Activated CD4-positive, alpha-beta T cell treated with anti-CD3 and anti-CD28 coated beads for 36 hours (primary cell): ENCODE data around the gene BEX2. TPM values are rescaled to one million over a fixed set of nuclear protein-coding genes. Genes with fewer than 3 reads are reported as not detected.
A peak's percentile ranks its signal among the peaks of the same experiment; 100 is the strongest.
"Not testable (repeated sequence)": the region's sequence is repeated elsewhere in the genome, so short reads cannot be mapped to it uniquely, and the experiment has no call there.

Experiments
- ATAC-seq: fragments of 200-7000 bp; cut with Tn5 transposase; one replicate; pipeline ENCODE4 v1.10.0; 2021; ENCODE audit warnings: mild to moderate bottlenecking, moderate library complexity
- CTCF ChIA-PET: fragments of 350-600 bp; sonication (Branson Sonifier 250); formaldehyde crosslinking; loops from one replicate; lab custom pipeline; 2021; ENCODE audit warnings: antibody characterized with exemption; lab: Charles Lee
- POLR2A ChIA-PET: fragments of 350-600 bp; sonication (Branson Sonifier 250); formaldehyde crosslinking; loops from one replicate; lab custom pipeline; 2021; ENCODE audit warnings: antibody characterized with exemption, inconsistent platforms; lab: Charles Lee
- DNase-seq: peaks from one replicate; pipeline ENCODE4 v3.0.0-alpha.2; 2020
- H3K27ac Mint-ChIP-seq: one replicate; pipeline ENCODE4 v1.8.0; 2021; ENCODE audit warnings: mixed read lengths
- H3K27me3 Mint-ChIP-seq: one replicate; pipeline ENCODE4 v1.8.0; 2021; ENCODE audit warnings: mixed read lengths
- H3K36me3 Mint-ChIP-seq: one replicate; pipeline ENCODE4 v1.8.0; 2021; ENCODE audit warnings: low read depth, mixed read lengths
- H3K4me1 Mint-ChIP-seq: one replicate; pipeline ENCODE4 v1.8.0; 2021; ENCODE audit warnings: mixed read lengths
- H3K4me3 Mint-ChIP-seq: one replicate; pipeline ENCODE4 v1.8.0; 2021; ENCODE audit warnings: mild to moderate bottlenecking, moderate library complexity, mixed read lengths
- H3K9me3 Mint-ChIP-seq: one replicate; pipeline ENCODE4 v1.8.0; 2021; ENCODE audit warnings: low read depth, mixed read lengths
- intact Hi-C, 2 experiments: fragments of 100-400 bp; cut with DNase I in 1 of 2; cut with micrococcal nuclease in 1 of 2; formaldehyde crosslinking; loops; one replicate each; pipeline versions ENCODE4 v1.14.2 to v1.15.1; 2022 to 2024; cut with DNase I, micrococcal nuclease
- total RNA-seq, 2 experiments: library from RNA; stranded (reverse); gene quantifications; one replicate each; pipeline ENCODE4 v1.2.3, GENCODE V29; 2021

Gene BEX2
- total RNA-seq, 2 experiments from 2014 or later: 7.4 to 11.5 TPM

GRCh38 chrX:103330681-103331288 is 20.0 kb upstream of the BEX2 start:
- CTCF ChIA-PET: no interaction called here
- Mint-ChIP-seq H3K4me1 (no peaks in the 10 kb centered on the region), H3K9me3 (no peaks in the 10 kb centered on the region), H3K27me3 (peaks cover 15% of the 10 kb centered on the region), H3K4me3 (no peak overlapping the region), H3K36me3 (no peaks in the 10 kb centered on the region), H3K27ac (no peak overlapping the region)
- no peak for ATAC-seq
- POLR2A ChIA-PET: no interaction called here
- intact Hi-C loops: no loop called here
- DNase-seq: no peak

- Mint-ChIP-seq H3K36me3 (no peaks in the 10 kb centered on the region), H3K27ac (no peak within 1 kb of the TSS), H3K27me3 (peaks cover 15% of the 10 kb centered on the region), H3K4me1 (no peaks in the 10 kb centered on the region), H3K4me3 (no peak within 1 kb of the TSS), H3K9me3 (no peaks in the 10 kb centered on the region)
- ATAC-seq (no peak), DNase-seq (no peak)
- intact Hi-C loops: no loop called here
- ChIA-PET CTCF (no interaction called here), POLR2A (no interaction called here)
Observed at GRCh38 chrX:103329991-103330390, 19.2 kb upstream of the BEX2 start, which contains the start of gene TCEAL7. TSS of gene TCEAL7 (plus strand) at chrX:103330239. CDS start at chrX:103331404, 1,165 bp downstream.

DNA sequence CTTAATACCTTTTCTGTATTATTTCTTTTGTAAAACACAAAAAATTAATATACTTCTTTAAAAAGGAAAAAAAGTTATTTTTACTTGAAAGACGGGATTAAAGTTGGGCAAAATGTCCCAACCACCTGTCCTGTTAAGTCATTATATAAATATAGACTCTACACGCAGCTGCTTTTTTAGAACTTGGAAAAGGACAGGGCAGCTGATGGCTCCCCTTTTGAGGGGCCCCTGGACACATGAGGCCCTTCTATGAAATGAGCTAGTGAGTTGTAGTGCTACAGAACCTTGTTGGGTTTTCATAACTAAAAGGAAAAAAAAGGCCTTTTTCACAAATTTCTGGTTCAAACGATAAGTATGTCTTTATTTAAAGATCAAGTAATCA is 600 bp upstream of the BEX2 start:
- H3K4me3 Mint-ChIP-seq: no peak overlapping the region
- ATAC-seq (no peak), DNase-seq (no peak)
- CTCF ChIA-PET: interaction anchor here (0.8 kb wide), 1 partner anchor 45 kb away, joined by 3 read pairs; the partner anchor contains the start of gene TCEAL9
- H3K36me3 Mint-ChIP-seq: peaks cover 7% of the 10 kb centered on the region
- H3K9me3 Mint-ChIP-seq: no peaks in the 10 kb centered on the region
- H3K27me3 Mint-ChIP-seq: no peaks in the 10 kb centered on the region
- intact Hi-C loops: loop anchor here (2.0 to 5.0 kb wide), 3 partner anchors 94 to 607 kb away; partner anchors contain the start of gene BEX4 (in 2 of the 2)
- H3K4me1 Mint-ChIP-seq: peaks cover 4% of the 10 kb centered on the region
- POLR2A ChIA-PET: no interaction called here
- H3K27ac Mint-ChIP-seq: no peak overlapping the region

- Mint-ChIP-seq H3K4me3 (peak overlapping the region; percentile 66), H3K27ac (no peak overlapping the region), H3K27me3 (no peaks in the 10 kb centered on the region), H3K9me3 (no peaks in the 10 kb centered on the region), H3K4me1 (peaks cover 4% of the 10 kb centered on the region), H3K36me3 (peaks cover 7% of the 10 kb centered on the region)
- ChIA-PET CTCF (no interaction called here), POLR2A (no interaction called here)
- intact Hi-C loops: loop anchor here (1.0 to 5.0 kb wide), 4 partner anchors 56 to 609 kb away; partner anchors contain the start of gene BEX4 (in 2 of the 2)
- ATAC-seq: no peak
- no peak for DNase-seq
Observed at GRCh38 chrX:103309860-103310554, 783 bp downstream of the BEX2 start.

GRCh38 chrX:103305666-103306065 is 5.1 kb downstream of the BEX2 start:
- H3K27ac Mint-ChIP-seq, CTCF ChIA-PET, POLR2A ChIA-PET, ATAC-seq, H3K27me3 Mint-ChIP-seq, H3K36me3 Mint-ChIP-seq, H3K4me1 Mint-ChIP-seq, H3K4me3 Mint-ChIP-seq, intact Hi-C loops, DNase-seq, H3K9me3 Mint-ChIP-seq: not testable (repeated sequence)

- Mint-ChIP-seq H3K36me3 (peaks cover 6% of the 10 kb centered on the region), H3K27ac (no peak overlapping the region), H3K4me1 (peaks cover 4% of the 10 kb centered on the region), H3K27me3 (no peaks in the 10 kb centered on the region), H3K4me3 (no peak overlapping the region), H3K9me3 (no peaks in the 10 kb centered on the region)
- no peak for DNase-seq
- ATAC-seq: no peak
- intact Hi-C loops: no loop called here
- ChIA-PET CTCF (no interaction called here), POLR2A (no interaction called here)
Observed at GRCh38 chrX:103304705-103305104, 6.1 kb downstream of the BEX2 start.

- H3K4me3 Mint-ChIP-seq: no peak overlapping the region
- H3K27me3 Mint-ChIP-seq: peaks cover 3% of the 10 kb centered on the region
Observed at GRCh38 chrX:103293118-103293517, 17.7 kb downstream of the BEX2 start.

GRCh38 chrX:103279624-103280023 is 31.2 kb downstream of the BEX2 start:
- Mint-ChIP-seq H3K4me3 (no peak overlapping the region), H3K36me3 (no peaks in the 10 kb centered on the region), H3K27ac (no peak overlapping the region), H3K4me1 (peaks cover 6% of the 10 kb centered on the region), H3K9me3 (no peaks in the 10 kb centered on the region), H3K27me3 (peaks cover 25% of the 10 kb centered on the region)
- ChIA-PET POLR2A (no interaction called here), CTCF (no interaction called here)
- ATAC-seq (no peak), DNase-seq (no peak)
- intact Hi-C loops: no loop called here

More at GRCh38 chrX:103293118-103293517, 17.7 kb downstream of the BEX2 start:
- DNase-seq: no peak
- Mint-ChIP-seq H3K27ac (no peak overlapping the region), H3K9me3 (no peaks in the 10 kb centered on the region), H3K36me3 (no peaks in the 10 kb centered on the region), H3K4me1 (no peaks in the 10 kb centered on the region)
- ChIA-PET CTCF (no interaction called here), POLR2A (no interaction called here)
- ATAC-seq: no peak
- intact Hi-C loops: no loop called here

DNA sequence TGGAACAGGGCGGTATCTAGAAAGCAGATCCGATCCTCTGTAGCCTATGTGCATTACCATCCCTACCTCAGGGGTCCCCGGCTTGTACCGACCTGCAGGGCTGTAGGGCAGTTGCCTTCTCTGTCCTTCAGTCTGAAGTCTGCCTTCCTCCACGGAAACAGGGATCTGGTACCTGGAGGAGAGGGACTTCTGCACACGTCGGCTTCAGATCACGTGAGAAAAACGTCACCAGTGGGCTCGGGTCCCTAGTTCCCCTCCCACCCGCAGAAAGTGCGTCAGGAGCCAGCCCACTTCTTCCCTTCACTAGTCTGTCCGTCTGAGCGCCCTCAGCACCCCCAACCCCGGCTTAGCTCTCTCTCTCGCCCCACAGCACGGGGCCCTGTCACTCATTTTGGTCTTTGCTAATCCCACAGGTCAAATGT is 34.2 kb downstream of the BEX2 start, which contains the start of gene TCEAL5:
Gene TCEAL5, minus strand, starts transcription at position 170 of the 422 bp plus-strand sequence. CDS start 2,187 bp downstream, outside the sequence.
- Mint-ChIP-seq H3K4me3 (peak within 1 kb of the TSS; percentile 18), H3K27ac (no peak within 1 kb of the TSS), H3K36me3 (no peaks in the 10 kb centered on the region), H3K9me3 (no peaks in the 10 kb centered on the region), H3K4me1 (peaks cover 6% of the 10 kb centered on the region), H3K27me3 (peaks cover 30% of the 10 kb centered on the region)
- intact Hi-C loops: no loop called here
- ATAC-seq (no peak), DNase-seq (no peak)
- ChIA-PET POLR2A (no interaction called here), CTCF (no interaction called here)

GRCh38 chrX:103275947-103276567 is 34.7 kb downstream of the BEX2 start:
- ChIA-PET POLR2A (no interaction called here), CTCF (no interaction called here)
- Mint-ChIP-seq H3K27ac (no peak overlapping the region), H3K4me3 (peak overlapping the region; percentile 18), H3K36me3 (no peaks in the 10 kb centered on the region), H3K27me3 (peaks cover 30% of the 10 kb centered on the region), H3K9me3 (no peaks in the 10 kb centered on the region), H3K4me1 (peaks cover 6% of the 10 kb centered on the region)
- no peak for ATAC-seq
- no peak for DNase-seq
- intact Hi-C loops: no loop called here

GRCh38 chrX:103274284-103274683 is 36.5 kb downstream of the BEX2 start:
- DNase-seq (no peak), ATAC-seq (no peak)
- no peaks in the 10 kb centered on the region for H3K36me3 Mint-ChIP-seq
- intact Hi-C loops: no loop called here
- H3K4me3 Mint-ChIP-seq: no peak overlapping the region
- ChIA-PET POLR2A (no interaction called here), CTCF (no interaction called here)
- H3K9me3 Mint-ChIP-seq: no peaks in the 10 kb centered on the region
- peaks cover 31% of the 10 kb centered on the region for H3K27me3 Mint-ChIP-seq
- no peak overlapping the region for H3K27ac Mint-ChIP-seq
- H3K4me1 Mint-ChIP-seq: peaks cover 6% of the 10 kb centered on the region
